Lower leg skin (tissue), 3 donors: Measurements from ENCODE around the gene BMP10.
"Not testable (repeated sequence)": the region's sequence is repeated elsewhere in the genome, so short reads cannot be mapped to it uniquely, and the experiment has no call there.

Experiments
- CTCF ChIP-seq, 3 donors: fragments of 450-650 bp; IDR thresholded peaks; one replicate each; pipeline ENCODE4 v1.5.1; 2016; ENCODE audit warnings: antibody characterized with exemption in 3 of 3, mild to moderate bottlenecking in 3 of 3, moderate library complexity in 2 of 3
- POLR2A ChIP-seq, 2 donors: fragments of 450-650 bp; IDR thresholded peaks; one replicate each; pipeline ENCODE4 v1.6.1; 2016 to 2017; ENCODE audit warnings: antibody characterized with exemption in 2 of 2, mild to moderate bottlenecking in 1 of 2, moderate library complexity in 1 of 2

GRCh38 chr2:68895981-68896380 is 24.8 kb upstream of the BMP10 start:
- not testable (repeated sequence) for TF ChIP-seq CTCF, POLR2A (IDR thresholded peaks at IDR 0.05)
